Thyroid gland (tissue), 4 donors: Measurements from ENCODE around the gene OSTM1. TPM values are rescaled to one million over a fixed set of nuclear protein-coding genes. Genes with fewer than 3 reads are reported as not detected.

Experiments used
- DNase-seq, 2 donors: peaks; one replicate each; pipeline ENCODE4 v3.0.0-alpha.2; 2019
- H3K27ac ChIP-seq, 3 donors: fragments of 200-600 bp; sonication (generic); 1 replicate in 2 of 3; 2 replicates in 1 of 3; pipeline ENCODE4 v1.5.1; 2016 to 2019; ENCODE audit warnings: mild to moderate bottlenecking in 1 of 3, moderate library complexity in 1 of 3
- H3K27me3 ChIP-seq: fragments of 200-600 bp; sonication (generic); one replicate; pipeline ENCODE4 v1.5.1; 2019
- H3K36me3 ChIP-seq, 2 donors: fragments of 200-600 bp; sonication (generic); one replicate each; pipeline ENCODE4 v1.5.1; 2016 to 2019
- H3K4me1 ChIP-seq, 2 donors: fragments of 200-600 bp; sonication (generic); one replicate each; pipeline ENCODE4 v1.5.1; 2017 to 2019
- H3K4me3 ChIP-seq, 3 donors: fragments of 200-600 bp; sonication (generic); replicated peaks in 1 of 3; 1 replicate in 2 of 3; 2 replicates in 1 of 3; pipeline ENCODE4 v1.5.1; 2016; ENCODE audit warnings: mild to moderate bottlenecking in 1 of 3
- H3K9me3 ChIP-seq: fragments of 200-600 bp; sonication (generic); one replicate; pipeline ENCODE4 v1.5.1; 2017
- POLR2A ChIP-seq, 2 donors: fragments of 450-650 bp; IDR thresholded peaks; one replicate each; pipeline ENCODE4 v1.6.1; 2017; ENCODE audit warnings: antibody characterized with exemption in 2 of 2, mild to moderate bottlenecking in 2 of 2, moderate library complexity in 1 of 2
- WGBS, 2 donors: methylation state at CpG; one replicate each; pipeline ENCODE4 v1.1.5; 2017; 5-methylcytosine and 5-hydroxymethylcytosine counted together
- intact Hi-C: fragments of 100-400 bp; cut with DNase I; formaldehyde crosslinking; loops from one replicate; pipeline ENCODE4 v1.15.1; 2023
- total RNA-seq, 4 donors: library from RNA; depleted of rRNA; stranded (reverse); fragments of >200 nt; gene quantifications; one replicate each; pipeline ENCODE4 v1.2.3, GENCODE V29; 2016
- TF ChIP-seq, protein P1 (sequence below), 6 experiments: fragments of 200-600 bp in 3 of 6; fragments of 450-650 bp in 3 of 6; sonication (generic) in 3 of 6; IDR thresholded peaks; one replicate each; pipeline ENCODE4 v1.5.1; 2016 to 2019; ENCODE audit warnings: antibody characterized with exemption in 6 of 6, mild to moderate bottlenecking in 2 of 6, inconsistent platforms in 1 of 6, moderate library complexity in 1 of 6

Gene OSTM1, protein sequence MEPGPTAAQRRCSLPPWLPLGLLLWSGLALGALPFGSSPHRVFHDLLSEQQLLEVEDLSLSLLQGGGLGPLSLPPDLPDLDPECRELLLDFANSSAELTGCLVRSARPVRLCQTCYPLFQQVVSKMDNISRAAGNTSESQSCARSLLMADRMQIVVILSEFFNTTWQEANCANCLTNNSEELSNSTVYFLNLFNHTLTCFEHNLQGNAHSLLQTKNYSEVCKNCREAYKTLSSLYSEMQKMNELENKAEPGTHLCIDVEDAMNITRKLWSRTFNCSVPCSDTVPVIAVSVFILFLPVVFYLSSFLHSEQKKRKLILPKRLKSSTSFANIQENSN
- 100 to 1,000 TPM in 1 of 4 donors, 10 to 100 TPM in 3; 41.0 to 110 (median 53.6) TPM for total RNA-seq

DNA sequence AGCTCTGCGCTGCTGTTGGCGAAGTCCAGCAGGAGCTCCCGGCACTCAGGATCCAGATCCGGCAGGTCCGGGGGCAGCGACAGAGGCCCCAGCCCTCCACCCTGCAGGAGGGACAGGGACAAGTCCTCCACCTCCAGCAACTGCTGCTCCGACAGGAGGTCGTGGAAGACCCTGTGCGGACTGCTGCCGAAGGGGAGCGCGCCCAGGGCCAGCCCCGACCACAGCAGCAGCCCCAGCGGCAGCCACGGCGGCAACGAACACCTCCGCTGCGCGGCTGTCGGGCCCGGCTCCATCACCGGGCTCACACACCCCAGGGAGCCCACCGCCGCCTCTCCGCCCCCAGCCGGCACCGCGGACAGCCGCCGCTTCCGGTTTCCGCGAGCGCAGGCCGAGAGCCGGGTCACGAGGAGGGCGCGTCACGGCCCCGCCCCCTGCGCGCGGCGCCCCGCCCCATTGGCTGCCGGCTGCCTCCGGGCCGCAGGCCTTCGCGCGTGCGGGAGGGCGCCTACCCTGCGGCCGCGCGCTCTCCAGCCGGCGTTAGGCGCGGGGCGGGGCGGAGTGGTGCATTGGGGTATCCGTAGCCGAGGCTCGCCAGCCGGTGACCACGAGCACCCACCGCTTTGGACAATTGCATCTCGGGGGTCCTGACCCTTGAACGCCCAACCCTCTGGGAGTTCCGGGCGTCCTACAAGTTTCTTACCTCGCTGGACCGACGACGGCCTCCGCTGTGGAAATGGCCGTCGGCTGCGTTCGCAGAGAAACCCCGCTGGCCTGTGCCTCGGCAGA, at the start of gene OSTM1:
TSS of gene OSTM1 (minus strand) at position 383 of the 786 bp plus-strand sequence. CDS start at position 293, 90 bp downstream.
- Histone ChIP-seq H3K27ac (peak within 1 kb of the TSS; percentile 52 to 87 (median 58)), H3K9me3 (no peaks in the 10 kb centered on the region), H3K36me3 (no peaks in the 10 kb centered on the region), H3K4me3 (peak within 1 kb of the TSS; percentile 64 to 92 (median 76)), H3K27me3 (no peaks in the 10 kb centered on the region), H3K4me1 (peaks cover 16 to 19% of the 10 kb centered on the region in 2 donors)
- 0 to 2% methylated on average over 1 to 19 of the region's 86 CpGs for whole genome bisulfite sequencing, 2 donors
- peak; percentile 90 to 91 for DNase-seq
- TF ChIP-seq, protein P1, sequence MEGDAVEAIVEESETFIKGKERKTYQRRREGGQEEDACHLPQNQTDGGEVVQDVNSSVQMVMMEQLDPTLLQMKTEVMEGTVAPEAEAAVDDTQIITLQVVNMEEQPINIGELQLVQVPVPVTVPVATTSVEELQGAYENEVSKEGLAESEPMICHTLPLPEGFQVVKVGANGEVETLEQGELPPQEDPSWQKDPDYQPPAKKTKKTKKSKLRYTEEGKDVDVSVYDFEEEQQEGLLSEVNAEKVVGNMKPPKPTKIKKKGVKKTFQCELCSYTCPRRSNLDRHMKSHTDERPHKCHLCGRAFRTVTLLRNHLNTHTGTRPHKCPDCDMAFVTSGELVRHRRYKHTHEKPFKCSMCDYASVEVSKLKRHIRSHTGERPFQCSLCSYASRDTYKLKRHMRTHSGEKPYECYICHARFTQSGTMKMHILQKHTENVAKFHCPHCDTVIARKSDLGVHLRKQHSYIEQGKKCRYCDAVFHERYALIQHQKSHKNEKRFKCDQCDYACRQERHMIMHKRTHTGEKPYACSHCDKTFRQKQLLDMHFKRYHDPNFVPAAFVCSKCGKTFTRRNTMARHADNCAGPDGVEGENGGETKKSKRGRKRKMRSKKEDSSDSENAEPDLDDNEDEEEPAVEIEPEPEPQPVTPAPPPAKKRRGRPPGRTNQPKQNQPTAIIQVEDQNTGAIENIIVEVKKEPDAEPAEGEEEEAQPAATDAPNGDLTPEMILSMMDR (IDR thresholded peaks at IDR 0.05) = peak in 1 of 6 experiments; percentile 17
- peak; percentile 35 to 89 for TF ChIP-seq POLR2A (IDR thresholded peaks at IDR 0.05)
- intact Hi-C loops = no loop called here

DNA sequence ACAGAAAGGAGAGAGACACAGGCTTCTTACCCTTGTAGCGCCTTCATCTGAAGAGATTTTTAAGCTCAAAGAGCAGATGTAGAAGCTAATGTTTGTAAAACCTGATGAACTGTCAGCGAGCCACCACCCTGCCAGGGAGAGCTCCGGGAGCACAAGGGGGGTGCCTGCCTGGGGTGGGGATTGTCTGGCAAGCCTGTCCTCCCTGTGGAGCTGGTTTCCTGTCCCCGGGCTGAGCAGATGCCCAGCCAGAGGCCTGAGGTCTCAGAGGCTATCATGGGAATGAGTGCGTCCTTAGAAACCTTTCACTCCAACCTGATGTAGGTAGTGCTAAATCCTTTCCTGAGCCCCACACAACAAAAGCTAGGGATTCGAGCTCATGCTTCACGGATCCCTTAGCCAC, 49.4 kb upstream of the OSTM1 start:
- intact Hi-C loops = no loop called here
- Histone ChIP-seq H3K27ac (no peak overlapping the region), H3K9me3 (no peaks in the 10 kb centered on the region), H3K4me1 (peaks cover 7% of the 10 kb centered on the region in 2 donors), H3K36me3 (no peaks in the 10 kb centered on the region), H3K27me3 (peaks cover 16% of the 10 kb centered on the region), H3K4me3 (no peak overlapping the region)
- DNase-seq = no peak
- TF ChIP-seq POLR2A (IDR thresholded peaks at IDR 0.05) = no peak
- TF ChIP-seq, protein P1 (IDR thresholded peaks at IDR 0.05) = no peak
- 21 to 37% methylated on average over 5 to 6 of the region's 7 CpGs for WGBS, 2 donors

DNA sequence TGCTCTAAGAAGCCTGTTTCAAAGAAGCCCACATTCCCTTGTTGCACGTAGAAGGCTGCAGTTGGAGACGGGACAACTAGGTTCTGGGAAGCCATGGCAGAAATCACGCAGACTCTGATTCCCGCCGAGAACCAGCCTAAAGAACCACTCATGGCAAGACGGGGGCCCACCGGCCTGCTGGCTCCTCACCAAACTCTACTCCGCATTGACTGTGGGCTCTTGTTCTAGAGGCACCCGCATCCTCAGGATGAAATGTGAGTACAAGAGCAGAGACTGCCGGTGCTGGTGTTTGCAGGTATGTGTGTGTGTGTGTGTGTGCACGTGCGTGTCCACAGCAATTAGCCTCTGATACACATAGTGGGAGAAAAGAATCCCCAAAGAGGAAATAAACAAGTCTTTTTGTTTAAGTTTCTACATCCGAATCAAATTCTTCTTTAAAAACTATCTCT, 49.0 kb upstream of the OSTM1 start:
- no peak for DNase-seq
- TF ChIP-seq, protein P1 (IDR thresholded peaks at IDR 0.05) = no peak
- no peak for TF ChIP-seq POLR2A (IDR thresholded peaks at IDR 0.05)
- Histone ChIP-seq H3K4me1 (peaks cover 9% of the 10 kb centered on the region in 2 donors), H3K4me3 (no peak overlapping the region), H3K27ac (no peak overlapping the region), H3K27me3 (peaks cover 16% of the 10 kb centered on the region), H3K9me3 (no peaks in the 10 kb centered on the region), H3K36me3 (no peaks in the 10 kb centered on the region)
- 11 to 13% methylated on average over 13 of the region's 13 CpGs for WGBS, 2 donors
- intact Hi-C loops = no loop called here

DNA sequence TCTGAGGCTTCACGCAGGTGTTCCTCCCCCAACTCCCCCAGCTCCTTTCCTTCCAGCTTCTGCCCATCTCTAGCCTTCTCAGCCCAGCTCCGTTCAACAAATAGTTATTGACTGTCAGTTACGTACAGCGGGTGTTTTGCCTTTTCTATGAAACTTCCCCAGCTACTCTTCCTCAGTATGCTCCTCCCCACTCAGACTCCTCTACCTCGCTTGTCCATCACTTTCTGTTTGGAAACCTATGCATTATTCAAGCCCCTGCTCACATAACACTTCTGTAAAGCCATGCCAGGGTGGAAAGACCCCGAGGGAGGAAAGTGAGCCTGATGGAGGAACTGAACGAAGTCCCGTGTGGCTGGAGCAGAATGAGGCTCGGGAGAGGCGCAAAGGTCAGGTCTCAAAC, 47.1 kb upstream of the OSTM1 start:
- H3K4me1 ChIP-seq = peaks cover 16 to 19% of the 10 kb centered on the region in 2 donors
- TF ChIP-seq, protein P1 (IDR thresholded peaks at IDR 0.05) = no peak
- no peak for TF ChIP-seq POLR2A (IDR thresholded peaks at IDR 0.05)
- H3K36me3 ChIP-seq = no peaks in the 10 kb centered on the region
- intact Hi-C loops = no loop called here
- H3K9me3 ChIP-seq = no peaks in the 10 kb centered on the region
- 50 to 58% methylated on average over 10 of the region's 10 CpGs for WGBS, 2 donors
- DNase-seq = no peak
- no peak overlapping the region for H3K27ac ChIP-seq
- H3K4me3 ChIP-seq = no peak overlapping the region
- peaks cover 16% of the 10 kb centered on the region for H3K27me3 ChIP-seq
